ENCODE data around the gene BMPR1A.
"Not testable (repeated sequence)": the region's sequence is repeated elsewhere in the genome, so short reads cannot be mapped to it uniquely, and the experiment has no call there.

Gene BMPR1A

GRCh38 chr10:86944471-86944870, 188.1 kb downstream of the BMPR1A start:
- DNase-seq: no peak

GRCh38 chr10:86944907-86945306, 188.5 kb downstream of the BMPR1A start:
- no peak for DNase-seq

- no peak for DNase-seq
Observed at GRCh38 chr10:86945361-86946212, 189.2 kb downstream of the BMPR1A start.

- no peak for DNase-seq
Observed at GRCh38 chr10:86946213-86947155, 190.1 kb downstream of the BMPR1A start.

GRCh38 chr10:86947806-86948205, 191.4 kb downstream of the BMPR1A start:
- DNase-seq: not testable (repeated sequence)

- DNase-seq: no peak
Observed at GRCh38 chr10:86950349-86950748, 193.9 kb downstream of the BMPR1A start.

- DNase-seq: no peak
Observed at GRCh38 chr10:86951184-86951761, 194.9 kb downstream of the BMPR1A start.

- no peak for DNase-seq
Observed at GRCh38 chr10:86952106-86952505, 195.7 kb downstream of the BMPR1A start.

GRCh38 chr10:86952697-86953096, 196.3 kb downstream of the BMPR1A start:
- DNase-seq: not testable (repeated sequence)

GRCh38 chr10:86953747-86954680, 197.6 kb downstream of the BMPR1A start:
- DNase-seq: no peak

GRCh38 chr10:86954681-86955500, 198.5 kb downstream of the BMPR1A start:
- no peak for DNase-seq

- DNase-seq: no peak
Observed at GRCh38 chr10:86955501-86956194, 199.2 kb downstream of the BMPR1A start.

- DNase-seq: no peak
Observed at GRCh38 chr10:86956195-86956847, 199.9 kb downstream of the BMPR1A start.

- no peak for DNase-seq
Observed at GRCh38 chr10:86956848-86957448, 200.5 kb downstream of the BMPR1A start.

- DNase-seq: no peak
Observed at GRCh38 chr10:86957471-86958115, 201.2 kb downstream of the BMPR1A start, which contains the start of gene MMRN2. TSS of gene MMRN2 (minus strand) at chr10:86957615. CDS start at chr10:86957541, 74 bp downstream.

- DNase-seq: no peak
Observed at GRCh38 chr10:86958116-86958900, 201.9 kb downstream of the BMPR1A start, which contains the start of gene SNCG. TSS of gene SNCG (plus strand) at chr10:86958599. CDS start at chr10:86958698, 99 bp downstream.

- no peak for DNase-seq
Observed at GRCh38 chr10:86958901-86959736, 202.7 kb downstream of the BMPR1A start.
